Measurements from ENCODE around the gene ARHGEF3. TPM values are rescaled to one million over a fixed set of nuclear protein-coding genes. Genes with fewer than 3 reads are reported as not detected.

Gene ARHGEF3
- total RNA-seq, 1 donor, result 21.7 TPM

DNA sequence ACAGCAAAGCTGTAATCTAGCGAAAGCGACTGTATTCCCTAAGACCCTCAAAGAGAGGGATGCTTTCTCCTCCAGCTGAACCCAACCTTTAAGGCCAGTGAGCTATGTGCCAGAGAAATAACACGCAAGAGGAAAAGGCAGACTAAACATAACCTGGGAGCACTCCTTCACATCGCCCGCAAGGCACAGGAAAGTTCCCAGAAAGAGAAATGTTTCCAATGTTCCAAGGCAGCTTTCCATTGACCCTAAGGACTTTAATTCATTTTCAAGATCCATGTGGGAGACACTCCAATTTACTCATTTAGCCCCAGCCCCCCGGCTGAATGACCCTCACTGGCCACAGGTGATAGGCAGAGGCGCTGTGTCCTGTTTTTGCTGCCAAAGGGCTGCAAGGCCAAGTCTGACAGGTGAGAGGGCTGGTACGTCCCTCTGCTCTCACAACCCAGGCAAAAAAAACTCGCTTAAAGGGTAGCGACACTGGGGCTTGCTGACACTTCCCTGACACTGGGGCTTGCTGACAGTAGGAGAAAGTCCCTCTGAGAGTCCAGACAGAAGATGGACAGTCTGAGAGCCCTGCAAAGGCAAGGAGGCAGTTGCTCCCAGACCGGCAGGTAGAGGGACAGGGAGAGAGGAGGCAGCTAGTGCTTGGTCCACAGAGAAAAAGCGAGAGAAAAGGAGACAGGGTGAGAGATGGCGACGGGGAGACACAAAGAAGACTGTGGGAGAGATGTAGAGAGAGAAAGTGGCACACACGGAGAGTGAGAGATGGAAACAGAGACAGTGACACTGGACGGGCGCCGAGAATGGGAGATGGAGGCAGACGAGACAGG lies 702 bp downstream of the ARHGEF3 start:
- Histone ChIP-seq H3K27ac (ENCODE audit: low read depth, low read length) (peak overlapping the region; percentile 32), H3K9me3 (ENCODE audit: low read depth, low read length) (no peaks in the 10 kb centered on the region), H3K79me2 (ENCODE audit: insufficient read depth, low read length) (peaks cover 16% of the 10 kb centered on the region), H3K36me3 (ENCODE audit: insufficient read depth, low read length) (no peaks in the 10 kb centered on the region), H2AFZ (ENCODE audit: low read length) (peak overlapping the region; percentile 93), H4K20me1 (ENCODE audit: insufficient read depth, low read length) (peaks cover 3% of the 10 kb centered on the region), H3K27me3 (ENCODE audit: insufficient read depth, low read length) (no peaks in the 10 kb centered on the region), H3K4me3 (ENCODE audit: insufficient read depth, low read length) (peak overlapping the region; percentile 86), H3K4me1 (ENCODE audit: insufficient read depth, low read length) (peaks cover 28% of the 10 kb centered on the region), H3K4me2 (ENCODE audit: insufficient read depth, low read length) (peak overlapping the region; percentile 95)
- no peak for DNase-seq (ENCODE audit: insufficient read length, low spot score, missing footprints)
- TF ChIP-seq, protein P1, sequence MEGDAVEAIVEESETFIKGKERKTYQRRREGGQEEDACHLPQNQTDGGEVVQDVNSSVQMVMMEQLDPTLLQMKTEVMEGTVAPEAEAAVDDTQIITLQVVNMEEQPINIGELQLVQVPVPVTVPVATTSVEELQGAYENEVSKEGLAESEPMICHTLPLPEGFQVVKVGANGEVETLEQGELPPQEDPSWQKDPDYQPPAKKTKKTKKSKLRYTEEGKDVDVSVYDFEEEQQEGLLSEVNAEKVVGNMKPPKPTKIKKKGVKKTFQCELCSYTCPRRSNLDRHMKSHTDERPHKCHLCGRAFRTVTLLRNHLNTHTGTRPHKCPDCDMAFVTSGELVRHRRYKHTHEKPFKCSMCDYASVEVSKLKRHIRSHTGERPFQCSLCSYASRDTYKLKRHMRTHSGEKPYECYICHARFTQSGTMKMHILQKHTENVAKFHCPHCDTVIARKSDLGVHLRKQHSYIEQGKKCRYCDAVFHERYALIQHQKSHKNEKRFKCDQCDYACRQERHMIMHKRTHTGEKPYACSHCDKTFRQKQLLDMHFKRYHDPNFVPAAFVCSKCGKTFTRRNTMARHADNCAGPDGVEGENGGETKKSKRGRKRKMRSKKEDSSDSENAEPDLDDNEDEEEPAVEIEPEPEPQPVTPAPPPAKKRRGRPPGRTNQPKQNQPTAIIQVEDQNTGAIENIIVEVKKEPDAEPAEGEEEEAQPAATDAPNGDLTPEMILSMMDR (IDR thresholded peaks at IDR 0.05; ENCODE audit: extremely low read depth, low read depth, low read length), result no peak

DNA sequence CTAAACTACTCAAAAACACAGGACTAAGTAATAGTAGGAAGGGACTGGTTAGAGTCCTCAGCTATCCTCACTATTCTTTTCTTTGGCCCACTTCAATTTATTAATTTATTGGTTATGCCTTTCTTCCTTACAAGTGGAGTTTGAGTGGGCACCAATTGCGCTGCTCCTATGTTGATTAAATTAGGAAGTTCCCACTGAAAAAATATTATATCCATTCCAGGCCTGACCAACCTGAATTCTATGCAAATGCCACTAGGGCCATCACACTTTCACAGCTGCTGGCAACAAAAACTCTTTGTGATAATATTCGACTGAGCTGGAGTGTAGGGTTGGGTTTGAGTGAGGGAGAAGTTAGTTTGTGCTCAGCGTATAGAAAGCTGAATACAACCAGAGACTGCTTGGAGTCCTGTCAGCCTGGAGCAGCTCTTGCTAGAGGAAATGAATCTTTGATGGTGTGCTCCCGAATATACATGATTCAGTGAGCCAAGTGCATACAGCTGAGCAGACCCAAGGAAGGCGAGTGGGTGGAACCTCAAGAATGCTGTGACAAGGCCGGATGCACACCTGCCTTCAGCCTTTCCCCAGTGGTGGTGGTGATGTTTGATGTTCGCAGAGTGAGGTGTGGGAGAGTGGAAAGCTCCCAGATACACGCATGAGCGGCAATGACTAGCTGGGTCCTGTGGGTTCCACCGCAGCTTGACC lies 1.5 kb downstream of the ARHGEF3 start:
- Histone ChIP-seq H3K4me1 (ENCODE audit: insufficient read depth, low read length) (peaks cover 35% of the 10 kb centered on the region), H3K36me3 (ENCODE audit: insufficient read depth, low read length) (no peaks in the 10 kb centered on the region), H3K79me2 (ENCODE audit: insufficient read depth, low read length) (peaks cover 16% of the 10 kb centered on the region), H2AFZ (ENCODE audit: low read length) (peak overlapping the region; percentile 93), H3K27ac (ENCODE audit: low read depth, low read length) (no peak overlapping the region), H3K27me3 (ENCODE audit: insufficient read depth, low read length) (no peaks in the 10 kb centered on the region), H3K9me3 (ENCODE audit: low read depth, low read length) (no peaks in the 10 kb centered on the region), H4K20me1 (ENCODE audit: insufficient read depth, low read length) (peaks cover 3% of the 10 kb centered on the region), H3K4me2 (ENCODE audit: insufficient read depth, low read length) (peak overlapping the region; percentile 95), H3K4me3 (ENCODE audit: insufficient read depth, low read length) (peak overlapping the region; percentile 86)
- TF ChIP-seq, protein P1 (IDR thresholded peaks at IDR 0.05; ENCODE audit: extremely low read depth, low read depth, low read length), result no peak
- DNase-seq (ENCODE audit: insufficient read length, low spot score, missing footprints), result no peak

DNA sequence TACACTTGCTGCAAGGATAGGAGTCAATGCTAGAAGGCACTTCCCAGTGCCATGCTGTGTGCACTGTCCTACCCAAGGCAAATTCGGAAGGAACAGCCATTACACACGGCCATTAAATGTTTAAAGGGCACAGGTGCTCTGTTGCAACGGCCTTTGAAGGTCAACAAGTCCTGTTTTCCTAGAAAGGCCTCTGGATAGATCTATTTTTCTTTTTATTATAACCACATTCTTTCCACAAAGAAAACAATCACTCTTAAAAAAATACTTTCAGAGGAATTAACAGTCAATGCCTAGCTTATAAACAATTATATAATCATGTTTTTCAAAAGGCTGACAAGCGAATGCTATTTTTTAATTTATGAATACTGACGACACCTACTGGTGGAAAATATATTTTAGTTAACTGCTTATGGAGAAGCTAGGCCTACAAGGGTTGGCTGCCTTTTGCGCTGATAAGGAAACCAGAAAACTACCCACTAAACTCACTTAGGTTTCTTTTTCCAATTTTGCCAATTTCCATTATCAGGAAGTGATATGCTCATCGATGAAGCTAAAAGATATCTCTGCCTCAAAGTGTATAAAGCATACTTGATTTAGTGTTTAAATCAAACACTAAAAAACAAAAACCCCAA lies 2.4 kb downstream of the ARHGEF3 start:
- H3K27me3 ChIP-seq (ENCODE audit: insufficient read depth, low read length), result no peaks in the 10 kb centered on the region
- peaks cover 3% of the 10 kb centered on the region for H4K20me1 ChIP-seq (ENCODE audit: insufficient read depth, low read length)
- peaks cover 39% of the 10 kb centered on the region for H3K4me1 ChIP-seq (ENCODE audit: insufficient read depth, low read length)
- H3K4me3 ChIP-seq (ENCODE audit: insufficient read depth, low read length), result peak overlapping the region; percentile 51
- DNase-seq (ENCODE audit: insufficient read length, low spot score, missing footprints), result no peak
- H3K36me3 ChIP-seq (ENCODE audit: insufficient read depth, low read length), result no peaks in the 10 kb centered on the region
- peaks cover 16% of the 10 kb centered on the region for H3K79me2 ChIP-seq (ENCODE audit: insufficient read depth, low read length)
- TF ChIP-seq, protein P1 (IDR thresholded peaks at IDR 0.05; ENCODE audit: extremely low read depth, low read depth, low read length), result peak; percentile 55
- no peaks in the 10 kb centered on the region for H3K9me3 ChIP-seq (ENCODE audit: low read depth, low read length)
- H3K27ac ChIP-seq (ENCODE audit: low read depth, low read length), result no peak overlapping the region
- H2AFZ ChIP-seq (ENCODE audit: low read length), result no peak overlapping the region
- H3K4me2 ChIP-seq (ENCODE audit: insufficient read depth, low read length), result peak overlapping the region; percentile 95

Measured in osteoblast (primary cell).